ENCODE data around the gene ADA.

DNA sequence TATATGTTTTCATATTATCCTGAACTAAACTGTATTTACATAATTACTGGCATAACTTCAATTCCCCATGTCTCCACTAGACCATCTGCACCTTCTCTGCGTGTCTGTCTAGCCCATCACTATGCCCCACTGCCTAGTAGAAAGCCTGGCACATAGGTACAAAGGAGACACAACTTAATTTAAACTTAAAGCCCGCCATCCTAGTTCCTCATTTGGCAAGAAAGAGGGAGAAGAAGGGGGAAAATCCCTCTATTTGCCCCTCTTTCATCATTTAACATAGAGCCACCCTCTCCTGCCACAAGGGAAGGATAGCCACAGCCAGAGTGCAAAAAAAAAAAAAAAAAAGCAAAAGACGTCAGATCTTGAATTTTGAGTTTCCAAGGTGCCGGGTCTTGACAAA lies 67.3 kb downstream of the ADA start:
- TF ChIP-seq, protein P1, sequence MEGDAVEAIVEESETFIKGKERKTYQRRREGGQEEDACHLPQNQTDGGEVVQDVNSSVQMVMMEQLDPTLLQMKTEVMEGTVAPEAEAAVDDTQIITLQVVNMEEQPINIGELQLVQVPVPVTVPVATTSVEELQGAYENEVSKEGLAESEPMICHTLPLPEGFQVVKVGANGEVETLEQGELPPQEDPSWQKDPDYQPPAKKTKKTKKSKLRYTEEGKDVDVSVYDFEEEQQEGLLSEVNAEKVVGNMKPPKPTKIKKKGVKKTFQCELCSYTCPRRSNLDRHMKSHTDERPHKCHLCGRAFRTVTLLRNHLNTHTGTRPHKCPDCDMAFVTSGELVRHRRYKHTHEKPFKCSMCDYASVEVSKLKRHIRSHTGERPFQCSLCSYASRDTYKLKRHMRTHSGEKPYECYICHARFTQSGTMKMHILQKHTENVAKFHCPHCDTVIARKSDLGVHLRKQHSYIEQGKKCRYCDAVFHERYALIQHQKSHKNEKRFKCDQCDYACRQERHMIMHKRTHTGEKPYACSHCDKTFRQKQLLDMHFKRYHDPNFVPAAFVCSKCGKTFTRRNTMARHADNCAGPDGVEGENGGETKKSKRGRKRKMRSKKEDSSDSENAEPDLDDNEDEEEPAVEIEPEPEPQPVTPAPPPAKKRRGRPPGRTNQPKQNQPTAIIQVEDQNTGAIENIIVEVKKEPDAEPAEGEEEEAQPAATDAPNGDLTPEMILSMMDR (IDR thresholded peaks at IDR 0.05; ENCODE audit: low read length) = no peak
- no peak for TF ChIP-seq EZH2phosphoT487 (IDR thresholded peaks at IDR 0.05; ENCODE audit: low read length)
